Panc1 (cell line): ENCODE measurements around the gene UBN2. TPM values are rescaled to one million over a fixed set of nuclear protein-coding genes. Genes with fewer than 3 reads are reported as not detected.

Experiments used
- ATAC-seq: fragments of 200-7000 bp; cut with Tn5 transposase; 2 replicates; pipeline ENCODE4 v1.9.1; 2020; ENCODE audit warnings: mild to moderate bottlenecking, moderate library complexity
- BruUV-seq: library from RNA; stranded (reverse); fragments of 400-500 nt; replicated peaks from 2 replicates; lab custom pipeline; 2021; lab: Mats Ljungman, UMichigan
- CTCF ChIA-PET: fragments of 300-600 bp; sonication (Branson Sonifier 250); formaldehyde crosslinking; loops from one replicate; lab custom pipeline; 2022; ENCODE audit warnings: antibody characterized with exemption; lab: Charles Lee
- POLR2A ChIA-PET: fragments of 300-600 bp; sonication (Branson Sonifier 250); formaldehyde crosslinking; loops from one replicate; lab custom pipeline; 2022; ENCODE audit warnings: antibody characterized with exemption; lab: Charles Lee
- DNase-seq: peaks from one replicate; pipeline ENCODE4 v3.0.0-alpha.2; 2010; ENCODE audit warnings: low read depth, low spot score
- H3K27ac ChIP-seq: 2 replicates; pipeline ENCODE4 v1.5.1; 2011; ENCODE audit warnings: mild to moderate bottlenecking, low read length, inconsistent platforms
- H3K27me3 ChIP-seq: fragments of 200-500 bp; sonication (Bioruptor generic); 2 replicates; pipeline ENCODE4 v1.6.0; 2014; ENCODE audit warnings: low read length, inconsistent platforms; ENCODE audit not compliant: control insufficient read depth, insufficient read depth
- H3K36me3 ChIP-seq: fragments of 200-500 bp; sonication (Bioruptor generic); 2 replicates; pipeline ENCODE4 v1.5.1; 2014; ENCODE audit warnings: inconsistent platforms, mild to moderate bottlenecking, low read length, moderate library complexity; ENCODE audit not compliant: control insufficient read depth, insufficient read depth
- H3K4me1 ChIP-seq: 2 replicates; pipeline ENCODE4 v1.5.1; 2011; ENCODE audit warnings: inconsistent platforms, mild to moderate bottlenecking, low read length, moderate library complexity; ENCODE audit not compliant: control insufficient read depth, insufficient read depth
- H3K4me3 ChIP-seq, 2 experiments: 2 replicates each; pipeline ENCODE4 v1.5.1; 2011 to 2012; ENCODE audit warnings: low read depth in 2 of 2, low read length in 2 of 2, mild to moderate bottlenecking in 2 of 2, inconsistent platforms in 1 of 2, moderate library complexity in 1 of 2
- H3K9me3 ChIP-seq: fragments of 200-500 bp; sonication (Bioruptor generic); 2 replicates; pipeline ENCODE4 v1.5.1; 2014; ENCODE audit warnings: low read depth, mild to moderate bottlenecking, inconsistent platforms, low read length, moderate library complexity; ENCODE audit not compliant: control insufficient read depth, insufficient read depth
- POLR2AphosphoS5 ChIP-seq: IDR thresholded peaks from 2 replicates; pipeline ENCODE4 v1.6.1; 2012; ENCODE audit warnings: mild to moderate bottlenecking, low read depth, low read length, moderate library complexity
- SIN3A ChIP-seq: IDR thresholded peaks from 2 replicates; pipeline ENCODE4 v1.6.1; 2012; ENCODE audit warnings: low read depth, mild to moderate bottlenecking, low read length, moderate library complexity, borderline replicate concordance; ENCODE audit not compliant: insufficient read depth
- TCF7L2 ChIP-seq: IDR thresholded peaks from 2 replicates; pipeline ENCODE4 v1.6.1; 2011; ENCODE audit warnings: mild to moderate bottlenecking, low read depth, low read length, inconsistent platforms
- in situ Hi-C: cut with HindIII; loops from 2 replicates; pipeline ENCODE4 v1.10.0; 2016; ENCODE audit warnings: low sequenced_read_pairs, low pct_unique_long_range_greater_than_20kb
- intact Hi-C: fragments of 100-400 bp; cut with micrococcal nuclease; formaldehyde crosslinking; loops from one replicate; pipeline ENCODE4 v1.10.0; 2022; ENCODE audit not compliant: unreplicated experiment
- total RNA-seq: library from RNA; stranded (reverse); gene quantifications from one replicate; pipeline ENCODE4 v1.2.1, GENCODE V29; 2021; ENCODE audit not compliant: unreplicated experiment
- TF ChIP-seq, protein P1 (sequence below): fragments of 450-650 bp; IDR thresholded peaks from 2 replicates; pipeline ENCODE4 v1.5.1; 2017; ENCODE audit warnings: mild to moderate bottlenecking
- TF ChIP-seq, protein P2 (sequence below), 2 experiments: IDR thresholded peaks; 2 replicates each; pipeline ENCODE4 v1.6.1; 2011 to 2012; ENCODE audit warnings: low read depth in 2 of 2, control low read depth in 1 of 2, low read length in 1 of 2, mild to moderate bottlenecking in 1 of 2, moderate library complexity in 1 of 2; ENCODE audit not compliant: insufficient read depth in 1 of 2

UBN2 gene
- total RNA-seq, 1 experiment from 2014 or later, result 14.0 TPM

DNA sequence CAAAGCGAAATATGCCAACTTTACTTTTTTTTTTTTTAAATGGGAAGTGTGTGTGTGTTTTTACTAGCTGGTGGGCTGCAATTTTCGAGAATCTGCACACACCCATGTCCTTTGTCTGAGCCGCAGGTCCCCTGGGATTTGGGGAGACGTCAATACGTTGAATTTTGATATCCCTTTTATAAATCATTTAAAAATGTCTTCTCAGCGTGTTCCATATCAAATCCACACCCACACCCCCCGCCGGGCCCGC lies 109.7 kb downstream of the UBN2 start:
- ChIA-PET CTCF (no interaction called here), POLR2A (no interaction called here)
- Histone ChIP-seq H3K36me3 (no peaks in the 10 kb centered on the region; the same call in 1 of the 2 replicates), H3K9me3 (peaks cover 6% of the 10 kb centered on the region; the same call in 1 of the 2 replicates), H3K4me1 (peaks cover 8% of the 10 kb centered on the region), H3K4me3 (peak overlapping the region; percentile 69 to 90), H3K27ac (peak overlapping the region; percentile 98), H3K27me3 (no peaks in the 10 kb centered on the region)
- BruUV-seq, result no TSS peak
- TF ChIP-seq POLR2AphosphoS5 (peak; percentile 14; the same call in 1 of the 2 replicates), TCF7L2 (no peak)
- in situ Hi-C loops (no loop called here), intact Hi-C loops (loop anchor here (1.0 kb wide), 1 partner anchor 19 kb away; the partner anchor contains the start of gene LUC7L2)
- ATAC-seq (no peak), DNase-seq (no peak)

DNA sequence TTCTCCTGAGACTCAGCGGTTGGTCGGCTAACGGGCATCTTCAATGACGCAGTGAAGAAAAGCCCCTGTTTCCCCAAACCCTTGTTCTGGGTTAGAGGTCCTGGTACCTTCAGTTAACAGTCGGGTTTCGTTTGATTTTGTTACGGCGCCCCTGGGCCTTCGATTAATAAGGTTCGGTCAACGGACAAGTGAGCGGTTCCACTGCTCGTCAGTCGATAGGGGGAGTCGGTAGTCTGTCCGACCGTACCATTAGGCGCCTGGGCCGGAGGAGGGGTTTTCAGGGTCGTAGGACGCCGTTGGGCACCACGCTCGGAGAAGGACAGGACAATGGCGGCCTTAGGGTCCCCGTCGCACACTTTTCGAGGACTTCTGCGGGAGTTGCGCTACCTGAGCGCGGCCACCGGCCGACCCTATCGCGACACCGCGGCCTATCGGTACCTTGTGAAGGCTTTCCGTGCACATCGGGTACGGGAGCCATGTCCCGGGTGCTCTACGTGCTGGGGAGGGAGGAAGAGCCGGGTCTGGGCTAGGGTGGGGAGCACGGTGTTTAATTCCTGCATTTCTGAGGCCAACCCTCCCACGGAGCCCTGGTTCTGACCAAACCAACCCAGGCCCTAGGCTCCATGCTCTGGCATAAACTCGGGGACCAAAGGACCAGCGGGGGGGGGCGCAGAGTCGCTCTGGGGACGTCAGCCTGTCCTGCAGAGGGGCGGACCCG lies 110.2 kb downstream of the UBN2 start, which contains the start of gene FMC1:
TSS of gene FMC1 (plus strand) at position 280 of the 718 bp plus-strand sequence. CDS start at position 328, 48 bp downstream.
- DNase-seq, result peak; percentile 94
- ATAC-seq, result peak; percentile 89
- no TSS peak for BruUV-seq
- intact Hi-C loops, result loop anchor here (1.0 kb wide), 1 partner anchor 18 kb away; the partner anchor contains the start of gene LUC7L2
- in situ Hi-C loops, result no loop called here
- POLR2A ChIA-PET, result no interaction called here
- CTCF ChIA-PET, result no interaction called here
- H3K4me3 ChIP-seq, result peak within 1 kb of the TSS; percentile 69 to 90
- H3K27me3 ChIP-seq, result no peaks in the 10 kb centered on the region
- H3K4me1 ChIP-seq, result peaks cover 8% of the 10 kb centered on the region
- H3K9me3 ChIP-seq, result peaks cover 6% of the 10 kb centered on the region; the same call in 1 of the 2 replicates
- TF ChIP-seq TCF7L2 (peak; percentile 81; the same call in 1 of the 2 replicates), POLR2AphosphoS5 (peak; percentile 64), SIN3A (no peak)
- TF ChIP-seq, protein P1, sequence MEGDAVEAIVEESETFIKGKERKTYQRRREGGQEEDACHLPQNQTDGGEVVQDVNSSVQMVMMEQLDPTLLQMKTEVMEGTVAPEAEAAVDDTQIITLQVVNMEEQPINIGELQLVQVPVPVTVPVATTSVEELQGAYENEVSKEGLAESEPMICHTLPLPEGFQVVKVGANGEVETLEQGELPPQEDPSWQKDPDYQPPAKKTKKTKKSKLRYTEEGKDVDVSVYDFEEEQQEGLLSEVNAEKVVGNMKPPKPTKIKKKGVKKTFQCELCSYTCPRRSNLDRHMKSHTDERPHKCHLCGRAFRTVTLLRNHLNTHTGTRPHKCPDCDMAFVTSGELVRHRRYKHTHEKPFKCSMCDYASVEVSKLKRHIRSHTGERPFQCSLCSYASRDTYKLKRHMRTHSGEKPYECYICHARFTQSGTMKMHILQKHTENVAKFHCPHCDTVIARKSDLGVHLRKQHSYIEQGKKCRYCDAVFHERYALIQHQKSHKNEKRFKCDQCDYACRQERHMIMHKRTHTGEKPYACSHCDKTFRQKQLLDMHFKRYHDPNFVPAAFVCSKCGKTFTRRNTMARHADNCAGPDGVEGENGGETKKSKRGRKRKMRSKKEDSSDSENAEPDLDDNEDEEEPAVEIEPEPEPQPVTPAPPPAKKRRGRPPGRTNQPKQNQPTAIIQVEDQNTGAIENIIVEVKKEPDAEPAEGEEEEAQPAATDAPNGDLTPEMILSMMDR, result no peak; the same call in 1 of the 2 replicates
- TF ChIP-seq, protein P2, sequence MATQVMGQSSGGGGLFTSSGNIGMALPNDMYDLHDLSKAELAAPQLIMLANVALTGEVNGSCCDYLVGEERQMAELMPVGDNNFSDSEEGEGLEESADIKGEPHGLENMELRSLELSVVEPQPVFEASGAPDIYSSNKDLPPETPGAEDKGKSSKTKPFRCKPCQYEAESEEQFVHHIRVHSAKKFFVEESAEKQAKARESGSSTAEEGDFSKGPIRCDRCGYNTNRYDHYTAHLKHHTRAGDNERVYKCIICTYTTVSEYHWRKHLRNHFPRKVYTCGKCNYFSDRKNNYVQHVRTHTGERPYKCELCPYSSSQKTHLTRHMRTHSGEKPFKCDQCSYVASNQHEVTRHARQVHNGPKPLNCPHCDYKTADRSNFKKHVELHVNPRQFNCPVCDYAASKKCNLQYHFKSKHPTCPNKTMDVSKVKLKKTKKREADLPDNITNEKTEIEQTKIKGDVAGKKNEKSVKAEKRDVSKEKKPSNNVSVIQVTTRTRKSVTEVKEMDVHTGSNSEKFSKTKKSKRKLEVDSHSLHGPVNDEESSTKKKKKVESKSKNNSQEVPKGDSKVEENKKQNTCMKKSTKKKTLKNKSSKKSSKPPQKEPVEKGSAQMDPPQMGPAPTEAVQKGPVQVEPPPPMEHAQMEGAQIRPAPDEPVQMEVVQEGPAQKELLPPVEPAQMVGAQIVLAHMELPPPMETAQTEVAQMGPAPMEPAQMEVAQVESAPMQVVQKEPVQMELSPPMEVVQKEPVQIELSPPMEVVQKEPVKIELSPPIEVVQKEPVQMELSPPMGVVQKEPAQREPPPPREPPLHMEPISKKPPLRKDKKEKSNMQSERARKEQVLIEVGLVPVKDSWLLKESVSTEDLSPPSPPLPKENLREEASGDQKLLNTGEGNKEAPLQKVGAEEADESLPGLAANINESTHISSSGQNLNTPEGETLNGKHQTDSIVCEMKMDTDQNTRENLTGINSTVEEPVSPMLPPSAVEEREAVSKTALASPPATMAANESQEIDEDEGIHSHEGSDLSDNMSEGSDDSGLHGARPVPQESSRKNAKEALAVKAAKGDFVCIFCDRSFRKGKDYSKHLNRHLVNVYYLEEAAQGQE (IDR thresholded peaks at IDR 0.05; ENCODE audit: insufficient read depth in 1 of 2, low read depth in 2 of 2, low read length in 1 of 2), result 0 out of 4 replicates have a peak, but pooled peaks of 1 of the 2 experiments have one; percentile 37
- peak within 1 kb of the TSS; percentile 98 for H3K27ac ChIP-seq
- H3K36me3 ChIP-seq, result no peaks in the 10 kb centered on the region; the same call in 1 of the 2 replicates
